Hair follicle dermal papilla cell (primary cell): Measurements from ENCODE around the gene CEACAM7. TPM values are rescaled to one million over a fixed set of nuclear protein-coding genes. Genes with fewer than 3 reads are reported as not detected.

ENCODE experiments used
- small RNA-seq: library from RNA; depleted of rRNA; stranded (forward); fragments of <200 nt; gene quantifications from one replicate; pipeline ENCODE3, GENCODE V24; 2012
- total RNA-seq: library from RNA; depleted of rRNA; stranded (reverse); fragments of >200 nt; gene quantifications from 2 replicates; pipeline ENCODE4 v1.2.3, GENCODE V29; 2012

CEACAM7 gene
- total RNA-seq: not detected in 2 replicates

DNA sequence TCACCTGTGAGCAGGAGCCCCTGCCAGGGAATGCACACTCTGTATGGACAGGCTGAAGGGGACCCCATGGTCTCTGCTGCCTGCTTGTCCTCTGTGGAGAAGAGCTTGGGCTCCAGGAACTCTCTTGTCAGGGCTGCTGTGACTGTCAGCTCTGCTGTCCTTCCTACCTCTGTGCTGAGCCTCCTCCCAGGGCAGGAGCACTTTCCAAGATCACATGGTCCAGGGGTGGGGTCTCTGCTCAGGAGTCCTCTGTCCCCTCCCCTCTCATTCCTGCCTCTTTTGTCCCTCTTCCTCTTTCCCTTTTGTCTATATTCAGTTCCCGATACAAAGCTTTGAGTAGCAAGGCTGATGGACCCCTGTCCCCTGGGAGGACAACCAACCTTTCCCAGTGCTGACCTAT, at the start of gene CEACAM7:
TSS of gene CEACAM7 (minus strand) at position 173 of the 400 bp plus-strand sequence. CDS start at position 68, 105 bp downstream.

DNA sequence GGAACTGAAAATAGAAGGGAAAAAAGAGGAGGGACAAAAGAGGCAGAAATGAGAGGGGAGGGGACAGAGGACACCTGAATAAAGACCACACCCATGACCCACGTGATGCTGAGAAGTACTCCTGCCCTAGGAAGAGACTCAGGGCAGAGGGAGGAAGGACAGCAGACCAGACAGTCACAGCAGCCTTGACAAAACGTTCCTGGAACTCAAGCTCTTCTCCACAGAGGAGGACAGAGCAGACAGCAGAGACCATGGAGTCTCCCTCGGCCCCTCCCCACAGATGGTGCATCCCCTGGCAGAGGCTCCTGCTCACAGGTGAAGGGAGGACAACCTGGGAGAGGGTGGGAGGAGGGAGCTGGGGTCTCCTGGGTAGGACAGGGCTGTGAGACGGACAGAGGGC, 20.4 kb upstream of the CEACAM7 start, which contains the start of gene CEACAM5:
TSS of gene CEACAM5 (plus strand) at position 146 of the 400 bp plus-strand sequence. CDS start at position 252, 106 bp downstream.

GRCh38 chr19:41626877-41627276, 61.2 kb downstream of the CEACAM7 start, which contains the start of gene CEACAM4:
TSS of gene CEACAM4 (minus strand) at chr19:41627074. CDS start at chr19:41626963, 111 bp downstream.

Small RNA genes lying within 50 kb of the gene (small RNA-seq; reads per million reads assigned to genes)
- gene AC243960.4: not detected

Other genes with a start within 250 kb of the CEACAM7 start
- gene DMAC2, start 248.4 kb downstream of the CEACAM7 start, total RNA-seq: 35.3 and 36.3 TPM in 2 replicates
- not detected in 2 replicates for gene ERICH4, start 245.1 kb downstream of the CEACAM7 start, total RNA-seq
- gene CEACAM21, start 112.1 kb downstream of the CEACAM7 start, total RNA-seq: not detected in 2 replicates
- not detected in 2 replicates for gene CEACAM4, start 61.2 kb downstream of the CEACAM7 start, total RNA-seq
- not detected in 2 replicates for gene CEACAM5, start 20.4 kb upstream of the CEACAM7 start, total RNA-seq
- not detected in 2 replicates for gene CEACAM6, start 67.3 kb upstream of the CEACAM7 start, total RNA-seq
- not detected in 2 replicates for gene CEACAM3, start 108.3 kb upstream of the CEACAM7 start, total RNA-seq
- not detected in 2 replicates for gene LYPD4, start 156.4 kb upstream of the CEACAM7 start, total RNA-seq
- gene DMRTC2, start 156.8 kb upstream of the CEACAM7 start, total RNA-seq: not detected in 2 replicates
- 446 and 467 TPM in 2 replicates for gene RPS19, start 172.0 kb upstream of the CEACAM7 start, total RNA-seq
- gene CD79A, start 189.0 kb upstream of the CEACAM7 start, total RNA-seq: 0.12 TPM in 1 of 2 replicates, not detected in the other
- gene ARHGEF1, start 194.9 kb upstream of the CEACAM7 start, total RNA-seq: 48.1 and 49.5 TPM in 2 replicates
- not detected in 2 replicates for gene ERFL, start 240.2 kb upstream of the CEACAM7 start, total RNA-seq